GM12874 (cell line): ENCODE data around the gene PREX1.

Source experiments
- TF ChIP-seq, protein P1 (sequence below): IDR thresholded peaks from 2 replicates; pipeline ENCODE4 v1.5.1; 2011; ENCODE audit warnings: low read depth, mild to moderate bottlenecking, control low read depth, low read length, moderate library complexity; ENCODE audit not compliant: insufficient read depth

Gene PREX1

DNA sequence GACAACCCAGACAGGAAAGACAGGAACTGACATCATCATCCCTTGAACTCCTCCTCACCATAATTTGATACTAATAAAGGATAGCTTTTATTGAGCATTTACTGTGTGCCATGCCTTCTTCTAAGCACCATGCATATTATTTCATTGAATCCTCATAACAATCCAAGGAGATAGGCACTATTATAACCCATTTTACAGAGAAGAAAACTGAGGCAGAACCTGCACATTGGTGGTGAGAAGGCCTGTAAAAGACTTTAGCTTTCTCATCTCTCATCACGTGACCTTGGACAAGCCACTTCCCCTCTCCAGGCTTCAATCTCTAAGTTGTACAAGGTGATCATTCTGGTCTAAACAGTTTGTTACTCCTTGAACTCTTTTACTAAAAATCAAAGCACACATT is 34.5 kb upstream of the PREX1 start:
- TF ChIP-seq, protein P1, sequence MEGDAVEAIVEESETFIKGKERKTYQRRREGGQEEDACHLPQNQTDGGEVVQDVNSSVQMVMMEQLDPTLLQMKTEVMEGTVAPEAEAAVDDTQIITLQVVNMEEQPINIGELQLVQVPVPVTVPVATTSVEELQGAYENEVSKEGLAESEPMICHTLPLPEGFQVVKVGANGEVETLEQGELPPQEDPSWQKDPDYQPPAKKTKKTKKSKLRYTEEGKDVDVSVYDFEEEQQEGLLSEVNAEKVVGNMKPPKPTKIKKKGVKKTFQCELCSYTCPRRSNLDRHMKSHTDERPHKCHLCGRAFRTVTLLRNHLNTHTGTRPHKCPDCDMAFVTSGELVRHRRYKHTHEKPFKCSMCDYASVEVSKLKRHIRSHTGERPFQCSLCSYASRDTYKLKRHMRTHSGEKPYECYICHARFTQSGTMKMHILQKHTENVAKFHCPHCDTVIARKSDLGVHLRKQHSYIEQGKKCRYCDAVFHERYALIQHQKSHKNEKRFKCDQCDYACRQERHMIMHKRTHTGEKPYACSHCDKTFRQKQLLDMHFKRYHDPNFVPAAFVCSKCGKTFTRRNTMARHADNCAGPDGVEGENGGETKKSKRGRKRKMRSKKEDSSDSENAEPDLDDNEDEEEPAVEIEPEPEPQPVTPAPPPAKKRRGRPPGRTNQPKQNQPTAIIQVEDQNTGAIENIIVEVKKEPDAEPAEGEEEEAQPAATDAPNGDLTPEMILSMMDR, result no peak

DNA sequence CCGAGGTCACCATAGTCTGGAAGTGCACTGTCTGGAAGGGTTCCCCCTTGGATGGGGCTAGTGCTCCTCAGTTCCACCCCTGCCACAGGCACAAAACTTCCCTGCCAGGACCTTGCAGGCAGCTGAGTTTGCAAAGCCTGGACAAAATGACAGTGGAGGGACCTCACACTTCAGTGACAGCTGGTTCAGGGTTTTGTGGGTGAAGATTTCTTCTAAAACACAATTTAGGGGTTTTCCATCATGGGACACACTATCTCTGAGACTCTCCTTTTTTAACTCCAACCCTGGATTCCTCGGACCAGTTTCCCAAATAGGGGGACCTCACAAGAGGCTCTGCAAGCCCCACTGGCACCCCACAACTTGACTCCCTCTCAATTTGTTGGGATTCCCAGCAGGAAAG is 33.6 kb upstream of the PREX1 start:
- TF ChIP-seq, protein P1, result no peak

DNA sequence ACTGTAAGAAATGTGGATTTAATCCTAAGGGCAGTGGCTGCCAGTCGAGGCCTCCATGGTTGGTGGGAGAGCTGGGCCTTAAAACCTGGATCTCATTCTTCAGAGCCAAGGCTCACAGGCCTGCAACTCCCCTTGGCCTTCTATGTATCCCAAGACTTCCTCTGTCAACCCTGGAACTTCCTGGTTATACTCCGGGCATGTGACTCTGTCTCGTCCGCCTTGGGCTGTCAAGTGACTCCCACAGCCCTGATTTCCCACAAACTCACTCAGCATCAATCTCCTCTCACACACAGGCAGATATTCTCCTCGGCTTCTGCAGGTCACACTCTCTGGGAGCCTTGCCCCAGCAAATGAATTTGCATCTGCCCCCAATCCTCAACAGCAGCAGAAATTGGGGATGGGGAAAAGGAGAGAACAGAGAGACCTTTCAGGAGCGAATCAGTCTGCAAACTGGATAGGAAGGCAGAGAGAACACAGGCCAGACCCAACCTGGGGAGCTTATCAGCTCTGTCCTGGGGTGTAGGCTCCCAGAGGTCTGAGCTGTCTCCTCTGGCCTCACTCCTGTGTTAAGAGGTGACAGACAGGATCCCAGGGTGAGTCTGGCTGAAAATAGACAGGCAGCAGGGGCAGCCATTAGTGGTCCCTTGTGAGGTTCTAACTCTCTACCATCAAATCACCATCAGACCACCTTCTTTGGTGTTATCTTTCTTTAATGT is 30.4 kb upstream of the PREX1 start:
- TF ChIP-seq, protein P1, result no peak

DNA sequence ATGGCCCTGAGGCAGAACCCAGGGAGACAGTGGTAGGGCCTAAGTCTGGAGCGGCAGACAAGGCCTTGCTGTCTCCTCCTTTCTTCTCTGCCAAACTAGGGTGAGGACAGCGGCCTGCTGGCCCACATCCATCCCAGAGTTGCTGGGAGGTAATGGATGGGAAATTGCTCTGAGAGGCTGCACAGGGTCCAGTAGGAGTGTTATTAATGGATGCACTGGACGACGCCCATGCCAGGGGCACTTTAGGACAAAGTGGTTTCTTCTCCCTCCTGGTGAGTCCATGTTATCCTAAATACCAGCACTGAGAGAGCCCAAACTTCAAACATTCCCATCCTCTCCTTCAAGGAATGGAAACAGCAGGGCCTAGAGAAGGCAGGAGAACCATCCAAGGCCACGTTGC is 28.3 kb upstream of the PREX1 start:
- TF ChIP-seq, protein P1, result no peak

DNA sequence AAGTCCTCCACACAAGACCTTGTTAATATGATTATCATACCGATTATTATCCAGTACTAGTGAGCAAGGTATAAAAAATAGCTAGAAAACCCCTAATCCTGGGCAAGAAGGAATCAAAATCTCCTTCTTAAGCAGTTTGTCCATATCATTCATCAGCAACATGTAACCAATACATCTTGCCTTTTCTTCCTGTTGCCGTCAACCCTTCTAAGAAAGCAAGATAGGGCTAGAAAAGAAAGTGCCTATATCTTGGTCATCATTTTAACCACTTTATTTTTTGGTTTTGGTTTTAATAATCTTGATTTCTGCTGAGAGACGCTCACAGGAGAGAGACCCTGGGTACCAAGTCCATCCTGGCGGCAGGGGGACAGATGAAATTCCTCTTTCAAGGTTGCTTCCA is 27.2 kb upstream of the PREX1 start:
- TF ChIP-seq, protein P1, result no peak

DNA sequence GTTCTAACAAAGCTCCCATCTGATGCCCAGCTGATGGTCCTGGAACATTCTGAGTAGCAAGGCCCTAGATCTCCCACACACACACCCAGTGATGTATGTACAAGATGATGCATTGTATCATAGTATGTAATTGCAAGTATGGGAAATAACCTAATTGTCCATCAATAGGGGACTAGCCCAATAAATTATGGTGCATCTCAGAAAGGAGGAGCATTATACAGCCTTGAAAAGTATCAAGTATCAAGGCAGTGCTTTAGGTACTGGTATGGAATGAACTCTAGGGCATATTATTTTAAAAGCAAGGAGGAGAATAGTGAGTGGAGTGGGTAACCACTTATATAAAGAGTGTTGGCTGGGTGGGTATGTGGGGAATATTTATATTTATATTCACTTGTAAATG is 24.8 kb upstream of the PREX1 start:
- TF ChIP-seq, protein P1, result no peak

DNA sequence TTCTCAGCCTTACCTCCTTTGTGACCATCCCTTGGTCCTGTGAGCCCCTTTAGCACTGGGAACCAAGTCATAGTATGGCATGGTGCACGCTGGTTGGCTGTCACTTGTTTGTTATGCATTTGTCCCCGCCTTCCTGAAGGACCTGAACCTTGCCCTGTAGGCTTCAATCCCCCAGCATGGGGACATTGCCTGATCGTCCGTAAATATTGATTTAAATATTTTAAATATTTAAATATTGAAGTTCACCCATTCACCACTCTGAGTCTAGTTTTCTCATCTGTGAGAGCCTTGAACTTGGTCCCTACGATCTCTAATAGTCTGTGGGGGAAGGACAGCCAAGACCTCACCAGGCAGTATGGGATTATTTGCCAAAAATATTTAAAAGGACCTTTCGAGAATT is 23.8 kb upstream of the PREX1 start:
- TF ChIP-seq, protein P1, result no peak

DNA sequence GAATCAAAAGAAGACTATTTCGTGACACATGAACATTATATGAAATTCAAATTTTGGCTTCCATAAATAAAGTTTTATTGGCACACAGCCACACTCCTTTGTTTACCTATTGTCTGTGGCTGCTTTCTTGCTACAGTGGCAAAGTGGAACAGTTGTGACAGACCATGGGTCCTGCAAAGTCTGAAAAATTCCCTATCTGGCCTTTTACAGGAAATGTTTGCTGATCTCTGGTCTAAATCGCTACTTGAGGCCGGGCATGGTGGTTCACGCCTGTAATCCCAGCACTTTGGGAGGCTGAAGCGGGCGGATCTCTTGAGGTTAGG is 23.1 kb upstream of the PREX1 start:
- TF ChIP-seq, protein P1, result no peak
